Activated CD4-positive, alpha-beta memory T cell treated with anti-CD3 and anti-CD28 coated beads for 36 hours (primary cell): ENCODE data around the gene UTP15. TPM values are rescaled to one million over a fixed set of nuclear protein-coding genes. Genes with fewer than 3 reads are reported as not detected.

Experiments
- CTCF ChIA-PET: fragments of 350-600 bp; sonication (Branson Sonifier 250); formaldehyde crosslinking; loops from one replicate; lab custom pipeline; 2021; ENCODE audit warnings: antibody characterized with exemption, inconsistent platforms; lab: Charles Lee
- POLR2A ChIA-PET: fragments of 350-600 bp; sonication (Branson Sonifier 250); formaldehyde crosslinking; loops from one replicate; lab custom pipeline; 2021; ENCODE audit warnings: antibody characterized with exemption; lab: Charles Lee
- DNase-seq: peaks from one replicate; pipeline ENCODE4 v3.0.0-alpha.2; 2020
- H3K27ac Mint-ChIP-seq: one replicate; pipeline ENCODE4 v1.8.0; 2021; ENCODE audit warnings: mixed read lengths
- H3K27me3 Mint-ChIP-seq: one replicate; pipeline ENCODE4 v1.8.0; 2021; ENCODE audit warnings: mixed read lengths
- H3K36me3 Mint-ChIP-seq: one replicate; pipeline ENCODE4 v1.8.0; 2021; ENCODE audit warnings: mixed read lengths
- H3K4me1 Mint-ChIP-seq: one replicate; pipeline ENCODE4 v1.8.0; 2021; ENCODE audit warnings: low read depth, mixed read lengths
- H3K4me3 Mint-ChIP-seq: one replicate; pipeline ENCODE4 v1.8.0; 2021; ENCODE audit warnings: mild to moderate bottlenecking, mixed read lengths
- H3K9me3 Mint-ChIP-seq: one replicate; pipeline ENCODE4 v1.8.0; 2021; ENCODE audit warnings: mixed read lengths
- intact Hi-C: fragments of 100-400 bp; cut with micrococcal nuclease; formaldehyde crosslinking; loops from one replicate; pipeline ENCODE4 v1.15.1; 2023
- total RNA-seq, 2 experiments: library from RNA; stranded (reverse); gene quantifications; one replicate each; pipeline ENCODE4 v1.2.3, GENCODE V29; 2021

The UTP15 gene
- total RNA-seq, 2 experiments from 2014 or later = 29.7 to 33.1 TPM

GRCh38 chr5:73582285-73583145 is 17.0 kb downstream of the UTP15 start:
- Mint-ChIP-seq H3K27me3 (no peaks in the 10 kb centered on the region), H3K4me3 (no peak overlapping the region), H3K27ac (no peak overlapping the region), H3K9me3 (no peaks in the 10 kb centered on the region), H3K36me3 (peaks cover 30% of the 10 kb centered on the region), H3K4me1 (no peaks in the 10 kb centered on the region)
- CTCF ChIA-PET = interaction anchor here (0.7 to 1.8 kb wide), 3 partner anchors 8 to 221 kb away, joined by 3 to 10 read pairs (median 3); no protein-coding TSS in a partner anchor
- POLR2A ChIA-PET = no interaction called here
- intact Hi-C loops = no loop called here
- DNase-seq = no peak

DNA sequence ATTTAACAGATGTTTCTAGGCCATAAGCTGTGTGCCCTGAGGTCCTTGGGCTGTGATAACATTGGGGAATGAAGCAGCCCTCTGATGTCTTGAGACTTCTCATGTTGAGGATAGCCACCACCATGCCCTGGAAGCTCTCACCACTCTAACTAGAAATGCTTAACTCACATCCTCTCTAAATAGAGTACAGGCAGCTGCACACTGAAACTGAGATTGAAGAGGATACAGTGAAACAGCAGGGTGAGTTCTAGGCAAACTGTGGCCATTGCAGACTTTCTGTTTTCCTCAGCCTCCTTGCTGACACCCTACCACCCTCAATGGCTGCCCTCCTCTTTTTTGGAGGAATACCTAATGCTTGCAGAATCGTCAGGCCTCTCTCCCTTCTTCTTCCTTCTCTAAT is 22.4 kb downstream of the UTP15 start:
- DNase-seq = no peak
- H3K4me1 Mint-ChIP-seq = no peaks in the 10 kb centered on the region
- ChIA-PET POLR2A (no interaction called here), CTCF (interaction anchor here (1.0 to 9.3 kb wide), 3 partner anchors 9 to 204 kb away, joined by 3 to 255 read pairs (median 3); no protein-coding TSS in a partner anchor)
- peaks cover 2% of the 10 kb centered on the region for H3K27me3 Mint-ChIP-seq
- intact Hi-C loops = no loop called here
- no peak overlapping the region for H3K27ac Mint-ChIP-seq
- peaks cover 2% of the 10 kb centered on the region for H3K36me3 Mint-ChIP-seq
- H3K4me3 Mint-ChIP-seq = no peak overlapping the region
- H3K9me3 Mint-ChIP-seq = no peaks in the 10 kb centered on the region

DNA sequence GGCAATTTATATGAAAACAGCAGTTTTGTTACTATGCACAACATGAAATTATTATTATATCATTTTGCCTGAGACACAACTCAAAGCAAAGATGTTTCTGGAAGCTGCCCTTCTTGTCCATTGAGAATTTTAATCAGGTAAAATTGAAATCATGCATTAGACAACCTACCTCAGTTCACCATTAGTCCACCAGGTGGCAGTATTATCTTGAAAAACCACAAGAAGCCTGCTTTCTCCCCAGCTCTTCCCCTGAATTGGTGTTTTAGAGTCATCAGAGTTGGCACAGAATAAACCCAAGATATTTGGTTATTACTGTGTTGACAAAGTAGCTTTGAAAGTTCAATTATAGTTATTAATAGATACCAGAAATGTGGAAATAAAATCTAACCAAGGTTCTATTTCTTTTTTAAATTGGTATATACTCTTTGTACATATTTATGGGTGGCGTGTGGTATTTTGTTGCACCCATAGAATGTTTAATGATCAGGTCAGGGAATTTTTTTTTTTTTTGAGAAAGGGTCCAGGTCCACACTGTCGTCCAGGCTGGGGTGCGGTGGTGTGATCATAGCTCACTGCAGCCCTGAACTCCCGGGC is 25.7 kb downstream of the UTP15 start:
- no peak overlapping the region for H3K4me3 Mint-ChIP-seq
- no peaks in the 10 kb centered on the region for H3K9me3 Mint-ChIP-seq
- peaks cover 2% of the 10 kb centered on the region for H3K27me3 Mint-ChIP-seq
- H3K36me3 Mint-ChIP-seq = no peaks in the 10 kb centered on the region
- no peaks in the 10 kb centered on the region for H3K4me1 Mint-ChIP-seq
- CTCF ChIA-PET = interaction anchor here (0.6 to 9.3 kb wide), 31 partner anchors 9 to 1058 kb away, joined by 3 to 255 read pairs (median 4); partner anchors contain the start of gene ARHGEF28
- intact Hi-C loops = loop anchor here (1.0 to 10.0 kb wide), 2 partner anchors 201 to 304 kb away; no protein-coding TSS in a partner anchor
- peak; percentile 13 for DNase-seq
- POLR2A ChIA-PET = no interaction called here
- H3K27ac Mint-ChIP-seq = no peak overlapping the region

- POLR2A ChIA-PET = no interaction called here
- Mint-ChIP-seq H3K4me1 (no peaks in the 10 kb centered on the region), H3K36me3 (no peaks in the 10 kb centered on the region), H3K9me3 (no peaks in the 10 kb centered on the region), H3K27me3 (peaks cover 2% of the 10 kb centered on the region), H3K4me3 (no peak overlapping the region), H3K27ac (no peak overlapping the region)
- DNase-seq = no peak
- intact Hi-C loops = loop anchor here (1.0 to 10.0 kb wide), 2 partner anchors 200 to 303 kb away; no protein-coding TSS in a partner anchor
- CTCF ChIA-PET = interaction anchor here (0.6 to 9.3 kb wide), 21 partner anchors 8 to 909 kb away, joined by 3 to 255 read pairs (median 4); partner anchors contain the start of gene ARHGEF28
Observed at GRCh38 chr5:73591698-73592501, 26.4 kb downstream of the UTP15 start.

DNA sequence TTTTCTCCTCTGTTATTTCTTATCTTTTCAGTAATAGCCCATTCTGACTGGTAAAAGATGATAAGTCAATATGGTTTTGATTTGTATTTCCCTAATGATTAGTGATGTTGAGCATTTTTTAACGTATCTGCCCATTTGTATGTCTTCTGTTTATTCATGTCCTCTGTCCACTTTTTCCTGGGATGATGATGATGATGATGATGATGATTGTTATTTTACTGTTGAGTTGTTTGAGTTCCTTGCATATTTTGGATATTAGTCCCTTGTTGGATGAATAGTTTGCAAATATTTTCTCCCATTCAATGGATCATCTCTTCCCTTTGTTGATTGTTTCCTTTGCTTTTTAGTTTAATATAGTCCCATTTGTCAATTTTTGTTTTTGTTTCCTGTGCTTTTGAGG is 27.0 kb downstream of the UTP15 start:
- intact Hi-C loops = loop anchor here (10.0 kb wide), 1 partner anchor 302 kb away; no protein-coding TSS in a partner anchor

GRCh38 chr5:73596705-73597328 is 31.3 kb downstream of the UTP15 start:
- H3K36me3 Mint-ChIP-seq = no peaks in the 10 kb centered on the region
- intact Hi-C loops = loop anchor here (1.0 to 10.0 kb wide), 2 partner anchors 78 to 298 kb away; no protein-coding TSS in a partner anchor
- ChIA-PET POLR2A (no interaction called here), CTCF (interaction anchor here (0.8 to 3.0 kb wide), 12 partner anchors 9 to 196 kb away, joined by 3 to 28 read pairs (median 3); no protein-coding TSS in a partner anchor)
- no peak overlapping the region for H3K4me3 Mint-ChIP-seq
- H3K9me3 Mint-ChIP-seq = peaks cover 3% of the 10 kb centered on the region
- H3K27me3 Mint-ChIP-seq = peaks cover 7% of the 10 kb centered on the region
- DNase-seq = no peak
- no peak overlapping the region for H3K27ac Mint-ChIP-seq
- H3K4me1 Mint-ChIP-seq = no peaks in the 10 kb centered on the region

More for the DNA sequence above, 27.0 kb downstream of the UTP15 start:
- POLR2A ChIA-PET = no interaction called here
- no peak overlapping the region for H3K27ac Mint-ChIP-seq
- peaks cover 2% of the 10 kb centered on the region for H3K27me3 Mint-ChIP-seq
- no peaks in the 10 kb centered on the region for H3K4me1 Mint-ChIP-seq
- H3K9me3 Mint-ChIP-seq = no peaks in the 10 kb centered on the region
- H3K4me3 Mint-ChIP-seq = no peak overlapping the region
- no peak for DNase-seq
- no peaks in the 10 kb centered on the region for H3K36me3 Mint-ChIP-seq
- CTCF ChIA-PET = interaction anchor here (9.3 kb wide), 1 partner anchor 199 kb away, joined by 255 read pairs; no protein-coding TSS in a partner anchor

- Mint-ChIP-seq H3K4me1 (no peaks in the 10 kb centered on the region), H3K27me3 (peaks cover 7% of the 10 kb centered on the region), H3K36me3 (no peaks in the 10 kb centered on the region), H3K9me3 (peaks cover 3% of the 10 kb centered on the region), H3K27ac (no peak overlapping the region), H3K4me3 (no peak overlapping the region)
- intact Hi-C loops = loop anchor here (10.0 kb wide), 1 partner anchor 295 kb away; no protein-coding TSS in a partner anchor
- ChIA-PET POLR2A (no interaction called here), CTCF (interaction anchor here (1.6 kb wide), 1 partner anchor 8 kb away, joined by 6 read pairs; no protein-coding TSS in a partner anchor)
- DNase-seq = no peak
Observed at GRCh38 chr5:73599380-73599779, 33.8 kb downstream of the UTP15 start.

- Mint-ChIP-seq H3K4me1 (no peaks in the 10 kb centered on the region), H3K4me3 (no peak overlapping the region), H3K27me3 (peaks cover 7% of the 10 kb centered on the region), H3K27ac (no peak overlapping the region), H3K9me3 (peaks cover 3% of the 10 kb centered on the region), H3K36me3 (no peaks in the 10 kb centered on the region)
- intact Hi-C loops = no loop called here
- ChIA-PET CTCF (interaction anchor here (0.7 kb wide), 1 partner anchor 84 kb away, joined by 3 read pairs; no protein-coding TSS in a partner anchor), POLR2A (no interaction called here)
- DNase-seq = no peak
Observed at GRCh38 chr5:73603998-73604397, 38.5 kb downstream of the UTP15 start.

GRCh38 chr5:73605223-73606087 is 39.9 kb downstream of the UTP15 start:
- peaks cover 3% of the 10 kb centered on the region for H3K9me3 Mint-ChIP-seq
- no peaks in the 10 kb centered on the region for H3K4me1 Mint-ChIP-seq
- CTCF ChIA-PET = interaction anchor here (0.8 to 1.2 kb wide), 3 partner anchors 8 to 15 kb away, joined by 3 to 6 read pairs (median 5); no protein-coding TSS in a partner anchor
- POLR2A ChIA-PET = no interaction called here
- intact Hi-C loops = no loop called here
- no peak overlapping the region for H3K27ac Mint-ChIP-seq
- no peak overlapping the region for H3K4me3 Mint-ChIP-seq
- H3K36me3 Mint-ChIP-seq = no peaks in the 10 kb centered on the region
- DNase-seq = no peak
- peaks cover 2% of the 10 kb centered on the region for H3K27me3 Mint-ChIP-seq

- Mint-ChIP-seq H3K27ac (no peak overlapping the region), H3K4me1 (no peaks in the 10 kb centered on the region), H3K36me3 (no peaks in the 10 kb centered on the region), H3K9me3 (peaks cover 3% of the 10 kb centered on the region), H3K27me3 (peaks cover 3% of the 10 kb centered on the region), H3K4me3 (no peak overlapping the region)
- ChIA-PET POLR2A (no interaction called here), CTCF (interaction anchor here (0.8 to 1.2 kb wide), 3 partner anchors 9 to 16 kb away, joined by 3 to 6 read pairs (median 5); no protein-coding TSS in a partner anchor)
- intact Hi-C loops = no loop called here
- no peak for DNase-seq
Observed at GRCh38 chr5:73606206-73606753, 40.7 kb downstream of the UTP15 start.
